Liver (tissue), 9 donors: ENCODE measurements around the gene FBN1. TPM values are rescaled to one million over a fixed set of nuclear protein-coding genes. Genes with fewer than 3 reads are reported as not detected.

Experiments used
- DNase-seq: peaks from one replicate; pipeline ENCODE4 v3.0.0-alpha.2; 2017; ENCODE audit warnings: low spot score
- H3K27ac ChIP-seq, 2 donors: one replicate each; pipeline ENCODE4 v1.7.0; 2013; ENCODE audit warnings: inconsistent platforms in 2 of 2, low read length in 2 of 2, control low read depth in 1 of 2, low read depth in 1 of 2, mild to moderate bottlenecking in 1 of 2
- H3K27me3 ChIP-seq, 4 donors: one replicate each; pipeline versions ENCODE4 v1.6.1 to v1.7.0; 2013; ENCODE audit warnings: low read length in 3 of 4, inconsistent platforms in 1 of 4, mild to moderate bottlenecking in 1 of 4, moderate library complexity in 1 of 4; ENCODE audit not compliant: control insufficient read depth in 4 of 4, insufficient read depth in 4 of 4
- H3K36me3 ChIP-seq, 4 donors: one replicate each; pipeline versions ENCODE4 v1.6.1 to v1.7.0; 2013; ENCODE audit warnings: low read length in 3 of 4, mild to moderate bottlenecking in 3 of 4, low read depth in 1 of 4, moderate library complexity in 1 of 4; ENCODE audit not compliant: control insufficient read depth in 4 of 4, insufficient read depth in 3 of 4
- H3K4me1 ChIP-seq, 4 donors: one replicate each; pipeline versions ENCODE4 v1.6.1 to v1.7.0; 2013; ENCODE audit warnings: low read length in 3 of 4, mild to moderate bottlenecking in 3 of 4, moderate library complexity in 1 of 4; ENCODE audit not compliant: control insufficient read depth in 4 of 4, insufficient read depth in 4 of 4
- H3K4me3 ChIP-seq, 3 donors: one replicate each; pipeline versions ENCODE4 v1.6.1 to v1.7.0; 2013; ENCODE audit warnings: low read length in 3 of 3, control low read depth in 1 of 3, low read depth in 1 of 3, mild to moderate bottlenecking in 1 of 3
- H3K9ac ChIP-seq, 2 donors: one replicate each; pipeline ENCODE4 v1.7.0; 2013; ENCODE audit warnings: low read length in 2 of 2, mild to moderate bottlenecking in 2 of 2, moderate library complexity in 2 of 2, control low read depth in 1 of 2, low read depth in 1 of 2
- H3K9me3 ChIP-seq, 4 donors: one replicate each; pipeline versions ENCODE4 v1.6.1 to v1.7.0; 2013; ENCODE audit warnings: low read length in 3 of 4; ENCODE audit not compliant: control insufficient read depth in 4 of 4
- EGR1 ChIP-seq, 2 donors: IDR thresholded peaks; 2 replicates each; pipeline ENCODE4 v1.6.1; 2016 to 2018; ENCODE audit warnings: antibody characterized with exemption in 2 of 2, low read depth in 2 of 2
- FOXA1 ChIP-seq: IDR thresholded peaks from 2 replicates; pipeline ENCODE4 v1.6.1; 2016; ENCODE audit warnings: antibody characterized with exemption
- FOXA2 ChIP-seq: IDR thresholded peaks from 2 replicates; pipeline ENCODE4 v1.6.1; 2016; ENCODE audit warnings: antibody characterized with exemption
- GABPA ChIP-seq, 2 donors: IDR thresholded peaks in 1 of 2; conservative IDR thresholded peaks in 1 of 2; 2 replicates each; pipeline ENCODE4 v1.6.1; 2016; ENCODE audit warnings: antibody characterized with exemption in 2 of 2, mild to moderate bottlenecking in 1 of 2, moderate library complexity in 1 of 2
- HNF4A ChIP-seq, 2 donors: conservative IDR thresholded peaks; 2 replicates each; pipeline ENCODE4 v1.6.1; 2016; ENCODE audit warnings: antibody characterized with exemption in 2 of 2, mild to moderate bottlenecking in 2 of 2
- JUND ChIP-seq, 2 donors: IDR thresholded peaks; 2 replicates each; pipeline ENCODE4 v1.6.1; 2016; ENCODE audit warnings: antibody characterized with exemption in 2 of 2
- RAD21 ChIP-seq, 2 donors: IDR thresholded peaks; 2 replicates each; pipeline ENCODE4 v1.6.1; 2016; ENCODE audit warnings: antibody characterized with exemption in 2 of 2, mild to moderate bottlenecking in 2 of 2
- SP1 ChIP-seq: IDR thresholded peaks from 2 replicates; pipeline ENCODE4 v1.6.1; 2018; ENCODE audit warnings: antibody characterized with exemption, mild to moderate bottlenecking
- YY1 ChIP-seq: IDR thresholded peaks from 2 replicates; pipeline ENCODE4 v1.6.1; 2016; ENCODE audit warnings: antibody characterized with exemption, mild to moderate bottlenecking
- WGBS: extraction: QIAGEN DNeasy Blood & Tissue Kit; methylation state at CpG from one replicate; pipeline ENCODE4 v1.1.7; 2013; 5-methylcytosine and 5-hydroxymethylcytosine counted together
- polyA plus RNA-seq, 2 donors: library from polyadenylated mRNA; stranded (reverse) in 1 of 2; unstranded in 1 of 2; fragments of 200-250 nt in 1 of 2; fragments of >200 nt in 1 of 2; fragmentation: Nextera tagmentation in 1 of 2; extraction: Ambion mirVana in 1 of 2; gene quantifications; one replicate each; pipeline versions ENCODE4 v1.2.1 to v1.2.3, GENCODE V29; 2013 to 2015
- total RNA-seq, 2 donors: library from RNA; depleted of rRNA; stranded (reverse); fragments of >200 nt; gene quantifications; one replicate each; pipeline ENCODE4 v1.2.3, GENCODE V29; 2014
- TF ChIP-seq, protein P1 (sequence below): IDR thresholded peaks from 2 replicates; pipeline ENCODE4 v1.6.1; 2016; ENCODE audit warnings: antibody characterized with exemption, mild to moderate bottlenecking
- TF ChIP-seq, protein P2 (sequence below): fragments of 150-350 bp; IDR thresholded peaks from 2 replicates; pipeline ENCODE4 v1.5.1; 2017; ENCODE audit warnings: improper control_type of control experiment, low read depth, low read length; ENCODE audit not compliant: missing input control
- TF ChIP-seq, protein P3 (sequence below): IDR thresholded peaks from 2 replicates; pipeline ENCODE4 v1.6.1; 2016; ENCODE audit warnings: antibody characterized with exemption
- TF ChIP-seq, protein P4 (sequence below): IDR thresholded peaks from 2 replicates; pipeline ENCODE4 v1.6.1; 2016; ENCODE audit warnings: antibody characterized with exemption
- donor health status: healthy.
- donor health status: healthy.
- donor health status: healthy.
- donor health status: healthy.
- donor health status: healthy.

Gene FBN1
- total and polyA plus RNA-seq, 4 donors = 1.3 to 20.1 (median 12.4) TPM

DNA sequence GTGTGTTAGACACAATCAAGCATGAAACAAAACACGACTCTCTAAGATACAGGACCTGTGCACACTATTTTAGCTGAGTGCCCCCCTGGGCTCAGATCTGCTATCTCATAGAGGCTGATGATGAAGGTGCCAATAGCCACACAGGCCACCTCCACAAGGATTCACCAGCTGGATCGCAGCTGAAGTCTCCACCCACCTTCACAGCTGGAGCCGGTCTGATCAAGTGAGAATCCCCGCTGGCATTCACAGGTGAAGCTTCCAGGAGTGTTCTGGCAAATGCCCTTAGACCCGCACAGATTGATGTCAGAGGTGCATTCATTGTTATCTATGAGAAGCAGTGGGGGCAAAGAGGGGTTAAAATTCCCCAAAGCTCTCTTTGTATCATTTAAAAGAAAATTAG, 224.1 kb downstream of the FBN1 start:
- WGBS = 89% methylated on average over 5 of the region's 5 CpGs
- Histone ChIP-seq H3K9ac (no peak overlapping the region), H3K36me3 (no peaks in the 10 kb centered on the region), H3K9me3 (no peaks in the 10 kb centered on the region), H3K4me1 (peaks cover 0 to 6% (median 2%) of the 10 kb centered on the region in 4 donors), H3K27me3 (no peaks in the 10 kb centered on the region), H3K4me3 (no peak overlapping the region), H3K27ac (no peak overlapping the region)
- no peak for TF ChIP-seq RAD21 (IDR thresholded peaks at IDR 0.05)
- TF ChIP-seq FOXA2 = no peak
- TF ChIP-seq JUND (IDR thresholded peaks at IDR 0.05) = no peak
- no peak for DNase-seq

DNA sequence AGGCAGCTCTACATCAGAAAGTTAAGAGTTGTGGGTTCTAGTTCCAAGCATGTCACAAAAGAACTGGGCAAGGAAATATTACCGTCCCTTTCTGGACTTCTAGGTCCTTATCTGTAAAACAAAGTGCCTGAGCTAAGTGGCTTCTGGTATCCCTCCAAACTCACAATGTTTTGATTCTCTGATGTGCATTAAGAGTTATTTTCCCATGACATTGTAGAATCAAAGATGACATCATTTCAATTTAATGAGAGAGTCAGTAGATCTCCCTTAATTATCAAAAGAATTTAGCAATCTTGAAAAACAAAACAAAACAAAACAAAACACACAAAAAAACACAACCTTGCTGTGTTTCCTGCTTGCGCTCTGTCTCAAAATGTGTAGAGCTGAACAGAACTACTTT, 225.6 kb downstream of the FBN1 start:
- peaks cover 0 to 6% (median 2%) of the 10 kb centered on the region in 4 donors for H3K4me1 ChIP-seq
- no peak for TF ChIP-seq YY1
- no peak for TF ChIP-seq JUND (IDR thresholded peaks at IDR 0.05)
- TF ChIP-seq, protein P1, sequence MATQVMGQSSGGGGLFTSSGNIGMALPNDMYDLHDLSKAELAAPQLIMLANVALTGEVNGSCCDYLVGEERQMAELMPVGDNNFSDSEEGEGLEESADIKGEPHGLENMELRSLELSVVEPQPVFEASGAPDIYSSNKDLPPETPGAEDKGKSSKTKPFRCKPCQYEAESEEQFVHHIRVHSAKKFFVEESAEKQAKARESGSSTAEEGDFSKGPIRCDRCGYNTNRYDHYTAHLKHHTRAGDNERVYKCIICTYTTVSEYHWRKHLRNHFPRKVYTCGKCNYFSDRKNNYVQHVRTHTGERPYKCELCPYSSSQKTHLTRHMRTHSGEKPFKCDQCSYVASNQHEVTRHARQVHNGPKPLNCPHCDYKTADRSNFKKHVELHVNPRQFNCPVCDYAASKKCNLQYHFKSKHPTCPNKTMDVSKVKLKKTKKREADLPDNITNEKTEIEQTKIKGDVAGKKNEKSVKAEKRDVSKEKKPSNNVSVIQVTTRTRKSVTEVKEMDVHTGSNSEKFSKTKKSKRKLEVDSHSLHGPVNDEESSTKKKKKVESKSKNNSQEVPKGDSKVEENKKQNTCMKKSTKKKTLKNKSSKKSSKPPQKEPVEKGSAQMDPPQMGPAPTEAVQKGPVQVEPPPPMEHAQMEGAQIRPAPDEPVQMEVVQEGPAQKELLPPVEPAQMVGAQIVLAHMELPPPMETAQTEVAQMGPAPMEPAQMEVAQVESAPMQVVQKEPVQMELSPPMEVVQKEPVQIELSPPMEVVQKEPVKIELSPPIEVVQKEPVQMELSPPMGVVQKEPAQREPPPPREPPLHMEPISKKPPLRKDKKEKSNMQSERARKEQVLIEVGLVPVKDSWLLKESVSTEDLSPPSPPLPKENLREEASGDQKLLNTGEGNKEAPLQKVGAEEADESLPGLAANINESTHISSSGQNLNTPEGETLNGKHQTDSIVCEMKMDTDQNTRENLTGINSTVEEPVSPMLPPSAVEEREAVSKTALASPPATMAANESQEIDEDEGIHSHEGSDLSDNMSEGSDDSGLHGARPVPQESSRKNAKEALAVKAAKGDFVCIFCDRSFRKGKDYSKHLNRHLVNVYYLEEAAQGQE = no peak
- TF ChIP-seq, protein P2, sequence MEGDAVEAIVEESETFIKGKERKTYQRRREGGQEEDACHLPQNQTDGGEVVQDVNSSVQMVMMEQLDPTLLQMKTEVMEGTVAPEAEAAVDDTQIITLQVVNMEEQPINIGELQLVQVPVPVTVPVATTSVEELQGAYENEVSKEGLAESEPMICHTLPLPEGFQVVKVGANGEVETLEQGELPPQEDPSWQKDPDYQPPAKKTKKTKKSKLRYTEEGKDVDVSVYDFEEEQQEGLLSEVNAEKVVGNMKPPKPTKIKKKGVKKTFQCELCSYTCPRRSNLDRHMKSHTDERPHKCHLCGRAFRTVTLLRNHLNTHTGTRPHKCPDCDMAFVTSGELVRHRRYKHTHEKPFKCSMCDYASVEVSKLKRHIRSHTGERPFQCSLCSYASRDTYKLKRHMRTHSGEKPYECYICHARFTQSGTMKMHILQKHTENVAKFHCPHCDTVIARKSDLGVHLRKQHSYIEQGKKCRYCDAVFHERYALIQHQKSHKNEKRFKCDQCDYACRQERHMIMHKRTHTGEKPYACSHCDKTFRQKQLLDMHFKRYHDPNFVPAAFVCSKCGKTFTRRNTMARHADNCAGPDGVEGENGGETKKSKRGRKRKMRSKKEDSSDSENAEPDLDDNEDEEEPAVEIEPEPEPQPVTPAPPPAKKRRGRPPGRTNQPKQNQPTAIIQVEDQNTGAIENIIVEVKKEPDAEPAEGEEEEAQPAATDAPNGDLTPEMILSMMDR = no peak
- TF ChIP-seq, protein P3, sequence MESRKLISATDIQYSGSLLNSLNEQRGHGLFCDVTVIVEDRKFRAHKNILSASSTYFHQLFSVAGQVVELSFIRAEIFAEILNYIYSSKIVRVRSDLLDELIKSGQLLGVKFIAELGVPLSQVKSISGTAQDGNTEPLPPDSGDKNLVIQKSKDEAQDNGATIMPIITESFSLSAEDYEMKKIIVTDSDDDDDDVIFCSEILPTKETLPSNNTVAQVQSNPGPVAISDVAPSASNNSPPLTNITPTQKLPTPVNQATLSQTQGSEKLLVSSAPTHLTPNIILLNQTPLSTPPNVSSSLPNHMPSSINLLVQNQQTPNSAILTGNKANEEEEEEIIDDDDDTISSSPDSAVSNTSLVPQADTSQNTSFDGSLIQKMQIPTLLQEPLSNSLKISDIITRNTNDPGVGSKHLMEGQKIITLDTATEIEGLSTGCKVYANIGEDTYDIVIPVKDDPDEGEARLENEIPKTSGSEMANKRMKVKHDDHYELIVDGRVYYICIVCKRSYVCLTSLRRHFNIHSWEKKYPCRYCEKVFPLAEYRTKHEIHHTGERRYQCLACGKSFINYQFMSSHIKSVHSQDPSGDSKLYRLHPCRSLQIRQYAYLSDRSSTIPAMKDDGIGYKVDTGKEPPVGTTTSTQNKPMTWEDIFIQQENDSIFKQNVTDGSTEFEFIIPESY = no peak
- TF ChIP-seq, protein P4, sequence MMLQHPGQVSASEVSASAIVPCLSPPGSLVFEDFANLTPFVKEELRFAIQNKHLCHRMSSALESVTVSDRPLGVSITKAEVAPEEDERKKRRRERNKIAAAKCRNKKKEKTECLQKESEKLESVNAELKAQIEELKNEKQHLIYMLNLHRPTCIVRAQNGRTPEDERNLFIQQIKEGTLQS = no peak
- TF ChIP-seq SP1 = no peak
- TF ChIP-seq FOXA1 = no peak
- TF ChIP-seq EGR1 (IDR thresholded peaks at IDR 0.05; ENCODE audit: low read depth in 2 of 2) = no peak
- TF ChIP-seq HNF4A (conservative IDR thresholded peaks at IDR 0.05) = no peak
- TF ChIP-seq GABPA (IDR thresholded peaks at IDR 0.05 in 1 of 2, conservative IDR thresholded peaks at IDR 0.05 in 1 of 2) = no peak
- no peaks in the 10 kb centered on the region for H3K27me3 ChIP-seq
- H3K9ac ChIP-seq = no peak overlapping the region
- H3K4me3 ChIP-seq = no peak overlapping the region
- no peak overlapping the region for H3K27ac ChIP-seq
- H3K9me3 ChIP-seq = no peaks in the 10 kb centered on the region
- no peaks in the 10 kb centered on the region for H3K36me3 ChIP-seq
- DNase-seq = no peak
- 91% methylated on average over 2 of the region's 2 CpGs for WGBS
